Neural progenitor cell (in vitro differentiated cells): ENCODE measurements around the gene CEP164. TPM values are rescaled to one million over a fixed set of nuclear protein-coding genes. Genes with fewer than 3 reads are reported as not detected.

ENCODE experiments used
- DNase-seq: peaks from one replicate; pipeline ENCODE4 v3.0.0-alpha.2; 2016; ENCODE audit warnings: low spot score
- H2AFZ ChIP-seq: fragments of 200-600 bp; sonication (generic); replicated peaks from 2 replicates; pipeline ENCODE4 v1.6.1; 2016; ENCODE audit warnings: antibody characterized with exemption
- H3F3A ChIP-seq: fragments of 200-600 bp; sonication (generic); 2 replicates; pipeline ENCODE4 v1.6.1; 2016; ENCODE audit warnings: antibody characterized with exemption, low read depth
- H3K27ac ChIP-seq: fragments of 200-600 bp; sonication (generic); 2 replicates; pipeline ENCODE4 v1.5.1; 2016; ENCODE audit warnings: mild to moderate bottlenecking
- H3K27me3 ChIP-seq: fragments of 200-600 bp; sonication (generic); 2 replicates; pipeline ENCODE4 v1.6.1; 2016; ENCODE audit warnings: mild to moderate bottlenecking, moderate library complexity
- H3K36me3 ChIP-seq: fragments of 200-600 bp; sonication (generic); 2 replicates; pipeline ENCODE4 v1.5.1; 2016
- H3K4me1 ChIP-seq: fragments of 200-600 bp; sonication (generic); 2 replicates; pipeline ENCODE4 v1.6.1; 2016; ENCODE audit warnings: mixed run types
- H3K4me2 ChIP-seq: fragments of 200-600 bp; sonication (generic); 2 replicates; pipeline ENCODE4 v1.6.1; 2016
- H3K4me3 ChIP-seq: fragments of 200-600 bp; sonication (generic); 2 replicates; pipeline ENCODE4 v1.5.1; 2016
- H3K79me2 ChIP-seq: fragments of 200-600 bp; sonication (generic); 2 replicates; pipeline ENCODE4 v1.6.1; 2016; ENCODE audit warnings: low read depth
- H3K9ac ChIP-seq: fragments of 200-600 bp; sonication (generic); 2 replicates; pipeline ENCODE4 v1.6.1; 2016
- H3K9me3 ChIP-seq: fragments of 200-600 bp; sonication (generic); 2 replicates; pipeline ENCODE4 v1.5.1; 2016; ENCODE audit warnings: low read depth
- H4K20me1 ChIP-seq: fragments of 200-600 bp; sonication (generic); 2 replicates; pipeline ENCODE4 v1.6.1; 2016; ENCODE audit warnings: low read depth
- H3K27ac Mint-ChIP-seq: 3 replicates; pipeline ENCODE4 v1.8.0; 2021; ENCODE audit warnings: mixed read lengths
- H3K27me3 Mint-ChIP-seq: 2 replicates; pipeline ENCODE4 v1.8.0; 2022; ENCODE audit warnings: low read depth, mild to moderate bottlenecking, inconsistent platforms, moderate library complexity, mixed read lengths; ENCODE audit not compliant: insufficient read depth
- H3K36me3 Mint-ChIP-seq: 3 replicates; pipeline ENCODE4 v1.8.0; 2021; ENCODE audit warnings: mixed read lengths
- H3K4me1 Mint-ChIP-seq: 3 replicates; pipeline ENCODE4 v1.8.0; 2021; ENCODE audit warnings: mixed read lengths
- H3K4me3 Mint-ChIP-seq: 3 replicates; pipeline ENCODE4 v1.8.0; 2021; ENCODE audit warnings: mild to moderate bottlenecking, moderate library complexity, mixed read lengths
- H3K9me3 Mint-ChIP-seq: 3 replicates; pipeline ENCODE4 v1.8.0; 2020; ENCODE audit warnings: mixed read lengths
- EZH2 ChIP-seq: fragments of 200-600 bp; sonication (generic); IDR thresholded peaks from 2 replicates; pipeline ENCODE4 v1.6.1; 2017; ENCODE audit warnings: antibody characterized with exemption, mild to moderate bottlenecking, moderate library complexity
- EZH2phosphoT487 ChIP-seq: fragments of 200-600 bp; sonication (generic); IDR thresholded peaks from 2 replicates; pipeline ENCODE4 v1.6.1; 2017; ENCODE audit warnings: antibody characterized with exemption
- total RNA-seq: library from RNA; depleted of rRNA; stranded (reverse); fragments of >200 nt; gene quantifications from 2 replicates; pipeline ENCODE4 v1.2.3, GENCODE V29; 2015; ENCODE audit warnings: low replicate concordance
- TF ChIP-seq, protein P1 (sequence below): fragments of 200-600 bp; sonication (generic); IDR thresholded peaks from 2 replicates; pipeline ENCODE4 v1.5.1; 2017; ENCODE audit warnings: antibody characterized with exemption, mild to moderate bottlenecking

Gene CEP164
- total RNA-seq, 1 donor from 2014 or later, result 24.2 TPM

DNA sequence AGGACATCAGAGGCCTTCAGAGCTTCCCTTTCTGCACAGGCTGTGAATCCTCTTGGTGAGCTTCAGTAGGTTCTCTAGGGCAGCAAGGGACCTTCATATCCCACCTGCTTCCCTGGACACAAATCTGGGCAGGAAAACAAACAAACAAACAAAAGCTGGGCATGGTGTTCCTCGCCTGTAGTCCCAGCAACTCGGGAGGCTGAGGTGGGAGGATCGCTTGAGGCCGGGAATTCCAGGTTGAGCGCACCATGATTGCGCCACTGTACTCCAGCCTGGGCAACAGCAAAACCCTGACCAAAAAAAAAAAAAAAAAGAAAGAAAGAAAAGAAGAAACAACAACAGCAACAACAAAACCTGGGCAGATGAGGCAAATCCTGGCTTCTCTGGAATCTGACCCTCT lies 92.9 kb downstream of the CEP164 start:
- H3F3A ChIP-seq, result no peaks in the 10 kb centered on the region
- TF ChIP-seq EZH2, result no peak
- TF ChIP-seq, protein P1, sequence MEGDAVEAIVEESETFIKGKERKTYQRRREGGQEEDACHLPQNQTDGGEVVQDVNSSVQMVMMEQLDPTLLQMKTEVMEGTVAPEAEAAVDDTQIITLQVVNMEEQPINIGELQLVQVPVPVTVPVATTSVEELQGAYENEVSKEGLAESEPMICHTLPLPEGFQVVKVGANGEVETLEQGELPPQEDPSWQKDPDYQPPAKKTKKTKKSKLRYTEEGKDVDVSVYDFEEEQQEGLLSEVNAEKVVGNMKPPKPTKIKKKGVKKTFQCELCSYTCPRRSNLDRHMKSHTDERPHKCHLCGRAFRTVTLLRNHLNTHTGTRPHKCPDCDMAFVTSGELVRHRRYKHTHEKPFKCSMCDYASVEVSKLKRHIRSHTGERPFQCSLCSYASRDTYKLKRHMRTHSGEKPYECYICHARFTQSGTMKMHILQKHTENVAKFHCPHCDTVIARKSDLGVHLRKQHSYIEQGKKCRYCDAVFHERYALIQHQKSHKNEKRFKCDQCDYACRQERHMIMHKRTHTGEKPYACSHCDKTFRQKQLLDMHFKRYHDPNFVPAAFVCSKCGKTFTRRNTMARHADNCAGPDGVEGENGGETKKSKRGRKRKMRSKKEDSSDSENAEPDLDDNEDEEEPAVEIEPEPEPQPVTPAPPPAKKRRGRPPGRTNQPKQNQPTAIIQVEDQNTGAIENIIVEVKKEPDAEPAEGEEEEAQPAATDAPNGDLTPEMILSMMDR, result no peak
- peaks cover 5% of the 10 kb centered on the region for H3K27me3 ChIP-seq
- no peak overlapping the region for H3K27ac Mint-ChIP-seq
- H3K27ac ChIP-seq, result no peak overlapping the region
- H3K36me3 ChIP-seq, result no peaks in the 10 kb centered on the region
- H3K4me2 ChIP-seq, result no peak overlapping the region
- no peak for DNase-seq
- no peak overlapping the region for H3K4me3 ChIP-seq
- H4K20me1 ChIP-seq, result no peaks in the 10 kb centered on the region
- H3K9ac ChIP-seq, result no peak overlapping the region
- no peaks in the 10 kb centered on the region for H3K79me2 ChIP-seq
- H3K4me1 Mint-ChIP-seq, result no peaks in the 10 kb centered on the region
- no peaks in the 10 kb centered on the region for H3K9me3 Mint-ChIP-seq
- no peaks in the 10 kb centered on the region for H3K9me3 ChIP-seq
- H3K4me1 ChIP-seq, result no peaks in the 10 kb centered on the region
- peaks cover 12% of the 10 kb centered on the region for H3K27me3 Mint-ChIP-seq
- H2AFZ ChIP-seq, result no peak overlapping the region
- no peaks in the 10 kb centered on the region for H3K36me3 Mint-ChIP-seq
- H3K4me3 Mint-ChIP-seq, result no peak overlapping the region

DNA sequence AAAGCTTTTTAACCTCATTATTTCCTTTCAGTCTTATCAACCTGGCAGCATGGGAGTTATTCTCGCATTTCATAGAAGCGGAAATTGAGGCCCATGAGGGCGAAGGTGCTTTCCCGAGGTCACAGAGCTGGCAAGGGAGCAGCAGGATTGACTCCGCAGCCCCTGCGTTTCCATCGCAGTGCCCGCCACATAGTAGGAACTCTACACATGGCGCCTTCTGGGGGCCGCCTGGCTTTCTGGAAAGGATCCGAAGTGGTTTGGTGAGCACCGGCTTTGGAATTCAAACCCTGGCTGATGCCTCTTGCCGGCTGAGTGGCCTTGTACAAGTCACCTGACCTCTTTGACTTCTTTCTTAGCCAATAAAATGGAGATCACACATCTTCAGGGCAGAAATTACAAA lies 93.4 kb downstream of the CEP164 start:
- H3K79me2 ChIP-seq, result no peaks in the 10 kb centered on the region
- no peaks in the 10 kb centered on the region for H3K36me3 ChIP-seq
- H2AFZ ChIP-seq, result no peak overlapping the region
- DNase-seq, result no peak
- H3K9me3 ChIP-seq, result no peaks in the 10 kb centered on the region
- peaks cover 12% of the 10 kb centered on the region for H3K27me3 Mint-ChIP-seq
- H3K4me3 ChIP-seq, result no peak overlapping the region
- no peak overlapping the region for H3K4me3 Mint-ChIP-seq
- no peak overlapping the region for H3K4me2 ChIP-seq
- no peak overlapping the region for H3K27ac Mint-ChIP-seq
- no peaks in the 10 kb centered on the region for H3F3A ChIP-seq
- H3K36me3 Mint-ChIP-seq, result no peaks in the 10 kb centered on the region
- H3K9ac ChIP-seq, result no peak overlapping the region
- H3K4me1 Mint-ChIP-seq, result peaks cover 1% of the 10 kb centered on the region
- H3K4me1 ChIP-seq, result no peaks in the 10 kb centered on the region
- TF ChIP-seq EZH2, result no peak
- TF ChIP-seq, protein P1, result no peak
- TF ChIP-seq EZH2phosphoT487, result no peak
- no peaks in the 10 kb centered on the region for H3K9me3 Mint-ChIP-seq
- no peaks in the 10 kb centered on the region for H4K20me1 ChIP-seq
- no peak overlapping the region for H3K27ac ChIP-seq
- H3K27me3 ChIP-seq, result peaks cover 9% of the 10 kb centered on the region

DNA sequence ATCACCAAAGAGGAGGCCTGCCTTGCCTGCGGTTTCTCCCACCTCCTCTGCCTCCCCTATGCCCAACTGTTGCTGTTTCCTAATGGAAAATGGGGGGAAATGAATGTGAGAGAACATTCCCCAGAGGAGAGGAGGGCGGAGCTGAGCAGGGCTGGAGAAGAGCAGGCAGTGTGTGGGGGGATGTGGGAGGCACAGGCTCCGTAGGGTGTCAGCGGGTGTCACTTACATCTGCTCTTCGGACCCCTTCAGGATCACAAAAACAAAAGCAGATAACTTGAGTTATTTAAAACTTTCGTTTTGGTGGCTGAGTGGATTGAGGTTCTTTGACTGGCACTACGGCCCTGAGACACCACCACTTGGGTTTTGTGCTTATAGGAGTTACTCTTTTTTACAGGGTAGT lies 93.8 kb downstream of the CEP164 start:
- Histone ChIP-seq H3K9ac (no peak overlapping the region), H3K27me3 (peaks cover 12% of the 10 kb centered on the region), H3K79me2 (no peaks in the 10 kb centered on the region), H2AFZ (no peak overlapping the region), H3K27ac (no peak overlapping the region), H3K4me3 (no peak overlapping the region), H3K4me1 (no peaks in the 10 kb centered on the region), H4K20me1 (no peaks in the 10 kb centered on the region), H3K4me2 (no peak overlapping the region), H3F3A (no peaks in the 10 kb centered on the region), H3K36me3 (no peaks in the 10 kb centered on the region), H3K9me3 (no peaks in the 10 kb centered on the region)
- no peaks in the 10 kb centered on the region for H3K36me3 Mint-ChIP-seq
- H3K4me1 Mint-ChIP-seq, result peaks cover 6% of the 10 kb centered on the region
- TF ChIP-seq EZH2phosphoT487, result no peak
- TF ChIP-seq EZH2, result no peak
- TF ChIP-seq, protein P1, result no peak
- H3K27ac Mint-ChIP-seq, result no peak overlapping the region
- no peaks in the 10 kb centered on the region for H3K9me3 Mint-ChIP-seq
- H3K4me3 Mint-ChIP-seq, result no peak overlapping the region
- H3K27me3 Mint-ChIP-seq, result peaks cover 12% of the 10 kb centered on the region
- DNase-seq, result no peak
